HFF-Myc (cell line): Measurements from ENCODE around the gene DNAH8.

ENCODE experiments used
- DNase-seq: peaks from one replicate; pipeline ENCODE4 v3.0.0-alpha.2; 2011; ENCODE audit warnings: low read depth; ENCODE audit errors: extremely low read depth
- H3K4me3 ChIP-seq: replicated peaks from 2 replicates; pipeline ENCODE4 v1.5.1; 2011; ENCODE audit warnings: low read depth, mild to moderate bottlenecking, control low read depth, low read length
- CTCF ChIP-seq: IDR thresholded peaks from 2 replicates; pipeline ENCODE4 v1.5.1; 2012; ENCODE audit warnings: mild to moderate bottlenecking, low read depth, low read length, control low read depth; ENCODE audit errors: missing control alignments

DNAH8 gene

GRCh38 chr6:39074486-39074885 is 359.4 kb downstream of the DNAH8 start:
- no peak for DNase-seq
- no peak for TF ChIP-seq CTCF
- H3K4me3 ChIP-seq = no peak overlapping the region

- DNase-seq = no peak
- H3K4me3 ChIP-seq = no peak overlapping the region
Observed at GRCh38 chr6:39075010-39075686, 360.0 kb downstream of the DNAH8 start.

GRCh38 chr6:39075807-39076622 is 360.9 kb downstream of the DNAH8 start:
- DNase-seq = no peak
- no peak overlapping the region for H3K4me3 ChIP-seq
- TF ChIP-seq CTCF = no peak

More at GRCh38 chr6:39075010-39075686, 360.0 kb downstream of the DNAH8 start:
- TF ChIP-seq CTCF = no peak

GRCh38 chr6:39076623-39077535 is 361.8 kb downstream of the DNAH8 start:
- DNase-seq = no peak
- H3K4me3 ChIP-seq = no peak overlapping the region
- TF ChIP-seq CTCF = no peak

GRCh38 chr6:39077882-39078594 is 362.9 kb downstream of the DNAH8 start:
- DNase-seq = no peak
- no peak overlapping the region for H3K4me3 ChIP-seq
- TF ChIP-seq CTCF = no peak

- no peak for TF ChIP-seq CTCF
- DNase-seq = no peak
- no peak overlapping the region for H3K4me3 ChIP-seq
Observed at GRCh38 chr6:39078695-39079094, 363.6 kb downstream of the DNAH8 start.
